Activated CD8-positive, alpha-beta memory T cell treated with anti-CD3 and anti-CD28 coated beads, Interleukin-2, amount 50 U/mL, for 4 hours (primary cell): Measurements from ENCODE around the gene METTL21C.

ENCODE experiments used
- DNase-seq: peaks from one replicate; pipeline ENCODE4 v3.0.0-alpha.2; 2020

The METTL21C gene

GRCh38 chr13:102657630-102658029 lies 37.2 kb downstream of the METTL21C start:
- no peak for DNase-seq

GRCh38 chr13:102654756-102655155 lies 40.1 kb downstream of the METTL21C start:
- no peak for DNase-seq

GRCh38 chr13:102651892-102652291 lies 43.0 kb downstream of the METTL21C start:
- no peak for DNase-seq

- no peak for DNase-seq
These were observed 43.5 kb downstream of the METTL21C start for GRCh38 chr13:102651392-102651791.

GRCh38 chr13:102650444-102650843 lies 44.4 kb downstream of the METTL21C start:
- no peak for DNase-seq

GRCh38 chr13:102648046-102648445 lies 46.8 kb downstream of the METTL21C start:
- DNase-seq: no peak

GRCh38 chr13:102645701-102646100 lies 49.1 kb downstream of the METTL21C start:
- DNase-seq: no peak

- no peak for DNase-seq
These were observed 51.2 kb downstream of the METTL21C start for GRCh38 chr13:102643656-102644055.

GRCh38 chr13:102642475-102642874 lies 52.4 kb downstream of the METTL21C start:
- DNase-seq: no peak

GRCh38 chr13:102642029-102642428 lies 52.8 kb downstream of the METTL21C start:
- DNase-seq: no peak

GRCh38 chr13:102638741-102639140 lies 56.1 kb downstream of the METTL21C start:
- DNase-seq: no peak
